Stomach (tissue), 9 donors: ENCODE results near the gene SLC6A20. TPM values are rescaled to one million over a fixed set of nuclear protein-coding genes. Genes with fewer than 3 reads are reported as not detected.

Source experiments
- DNase-seq, 2 donors: peaks; one replicate each; pipeline versions ENCODE4 v3.0.0 to v3.0.0-alpha.2; 2013 to 2019
- H3K27ac ChIP-seq, 5 donors: fragments of 200-600 bp in 4 of 5; sonication (generic) in 4 of 5; one replicate each; pipeline ENCODE4 v1.5.1; 2013 to 2019; ENCODE audit warnings: mild to moderate bottlenecking in 1 of 5, moderate library complexity in 1 of 5
- H3K27me3 ChIP-seq, 3 donors: fragments of 200-600 bp; sonication (generic); one replicate each; pipeline ENCODE4 v1.5.1; 2017 to 2019; ENCODE audit warnings: mixed run types in 1 of 3
- H3K36me3 ChIP-seq, 4 donors: fragments of 200-600 bp; sonication (generic); 1 replicate in 3 of 4; 2 replicates in 1 of 4; pipeline ENCODE4 v1.5.1; 2016 to 2019
- H3K4me1 ChIP-seq, 4 donors: fragments of 200-600 bp; sonication (generic); one replicate each; pipeline ENCODE4 v1.5.1; 2016 to 2019
- H3K4me3 ChIP-seq, 4 donors: fragments of 200-600 bp; sonication (generic) in 3 of 4; one replicate each; pipeline ENCODE4 v1.5.1; 2016 to 2019; ENCODE audit warnings: mild to moderate bottlenecking in 1 of 4
- H3K9me3 ChIP-seq, 4 donors: fragments of 200-600 bp; sonication (generic); one replicate each; pipeline ENCODE4 v1.5.1; 2016 to 2019
- EP300 ChIP-seq: sonication (generic); formaldehyde crosslinking; IDR thresholded peaks from one replicate; pipeline ENCODE4 v1.6.1; 2017; ENCODE audit warnings: antibody characterized with exemption
- POLR2A ChIP-seq, 4 donors: fragments of 450-650 bp; IDR thresholded peaks; one replicate each; pipeline ENCODE4 v1.6.1; 2016; ENCODE audit warnings: antibody characterized with exemption in 4 of 4, control low read depth in 2 of 4, mild to moderate bottlenecking in 1 of 4, moderate library complexity in 1 of 4
- POLR2AphosphoS5 ChIP-seq, 3 donors: sonication (generic); formaldehyde crosslinking; IDR thresholded peaks; one replicate each; pipeline ENCODE4 v1.6.1; 2016; ENCODE audit warnings: antibody characterized with exemption in 3 of 3
- WGBS, 5 donors: extraction: QIAGEN DNeasy Blood & Tissue Kit in 3 of 5; methylation state at CpG; one replicate each; pipeline versions ENCODE4 v1.1.5 to v1.1.7; 2013 to 2018; 5-methylcytosine and 5-hydroxymethylcytosine counted together
- intact Hi-C: fragments of 100-400 bp; cut with DNase I; formaldehyde crosslinking; loops from one replicate; pipeline ENCODE4 v1.15.1; 2023; ENCODE audit warnings: low total_unique reads
- polyA plus RNA-seq, 3 donors: library from polyadenylated mRNA; stranded (reverse); fragments of 200-250 nt; gene quantifications; one replicate each; pipeline ENCODE4 v1.2.3, GENCODE V29; 2013
- total RNA-seq, 5 donors: library from RNA; depleted of rRNA; stranded (reverse); fragments of >200 nt; gene quantifications; one replicate each; pipeline versions ENCODE4 v1.1.0 to v1.2.3, GENCODE V29; 2014 to 2016
- TF ChIP-seq, protein P1 (sequence below), 7 experiments: fragments of 450-650 bp in 4 of 7; fragments of 200-600 bp in 3 of 7; sonication (generic) in 3 of 7; IDR thresholded peaks; one replicate each; pipeline ENCODE4 v1.5.1; 2016 to 2019; ENCODE audit warnings: antibody characterized with exemption in 7 of 7, control low read depth in 2 of 7, mild to moderate bottlenecking in 1 of 7
- donor health status: healthy with polysubstance abuse.
- donor health status: Bipolar disorder and iron deficiency.
- donor health status: healthy.

Gene SLC6A20
- total and polyA plus RNA-seq, 8 donors = 0.10 to 2.6 (median 0.58) TPM; not detected in 3

DNA sequence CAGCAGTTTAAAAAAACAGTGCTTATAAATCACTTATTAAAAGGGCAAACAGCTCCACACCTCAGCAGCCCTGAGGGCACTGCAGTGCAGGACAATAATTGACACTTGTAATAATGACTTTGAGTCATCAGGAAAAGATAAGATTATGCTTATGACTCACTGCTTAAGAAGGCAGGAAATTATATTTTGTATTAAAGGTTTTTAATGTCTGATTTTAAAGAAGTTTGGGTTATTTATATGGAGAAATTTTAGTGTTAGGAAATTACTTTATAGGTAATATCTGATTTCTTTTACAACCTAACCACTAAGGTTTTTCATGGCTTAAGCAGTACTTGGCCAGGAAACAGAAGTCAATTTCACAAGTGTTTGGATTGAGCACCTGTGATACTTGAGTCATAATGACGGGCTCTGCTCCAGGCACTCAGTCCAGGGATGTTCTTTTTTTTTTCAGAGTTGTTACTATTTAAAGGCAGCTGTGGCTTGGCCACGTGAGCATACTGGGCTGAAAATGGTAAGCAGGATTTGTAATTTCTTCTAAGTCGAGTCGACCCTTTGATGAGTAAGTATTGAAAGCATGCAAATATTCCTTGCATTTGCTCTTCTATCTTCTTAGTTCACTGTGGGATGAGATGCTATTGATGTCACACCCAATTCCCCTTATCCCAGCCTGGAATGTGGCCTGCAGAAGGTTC, 21.6 kb upstream of the SLC6A20 start:
- intact Hi-C loops = no loop called here
- DNase-seq = peak; percentile 57 to 58
- 10 to 20% (median 15%) methylated on average over 4 of the region's 4 CpGs for WGBS, 5 donors
- Histone ChIP-seq H3K9me3 (peaks cover 0 to 6% (median 0%) of the 10 kb centered on the region in 4 donors), H3K36me3 (peaks cover 0 to 30% (median 23%) of the 10 kb centered on the region in 4 donors), H3K27me3 (no peaks in the 10 kb centered on the region), H3K4me3 (no peak overlapping the region), H3K27ac (peak overlapping the region; percentile 22 to 71 (median 66)), H3K4me1 (peaks cover 0 to 36% (median 15%) of the 10 kb centered on the region in 4 donors)
- TF ChIP-seq, protein P1, sequence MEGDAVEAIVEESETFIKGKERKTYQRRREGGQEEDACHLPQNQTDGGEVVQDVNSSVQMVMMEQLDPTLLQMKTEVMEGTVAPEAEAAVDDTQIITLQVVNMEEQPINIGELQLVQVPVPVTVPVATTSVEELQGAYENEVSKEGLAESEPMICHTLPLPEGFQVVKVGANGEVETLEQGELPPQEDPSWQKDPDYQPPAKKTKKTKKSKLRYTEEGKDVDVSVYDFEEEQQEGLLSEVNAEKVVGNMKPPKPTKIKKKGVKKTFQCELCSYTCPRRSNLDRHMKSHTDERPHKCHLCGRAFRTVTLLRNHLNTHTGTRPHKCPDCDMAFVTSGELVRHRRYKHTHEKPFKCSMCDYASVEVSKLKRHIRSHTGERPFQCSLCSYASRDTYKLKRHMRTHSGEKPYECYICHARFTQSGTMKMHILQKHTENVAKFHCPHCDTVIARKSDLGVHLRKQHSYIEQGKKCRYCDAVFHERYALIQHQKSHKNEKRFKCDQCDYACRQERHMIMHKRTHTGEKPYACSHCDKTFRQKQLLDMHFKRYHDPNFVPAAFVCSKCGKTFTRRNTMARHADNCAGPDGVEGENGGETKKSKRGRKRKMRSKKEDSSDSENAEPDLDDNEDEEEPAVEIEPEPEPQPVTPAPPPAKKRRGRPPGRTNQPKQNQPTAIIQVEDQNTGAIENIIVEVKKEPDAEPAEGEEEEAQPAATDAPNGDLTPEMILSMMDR (IDR thresholded peaks at IDR 0.05) = no peak
- TF ChIP-seq POLR2AphosphoS5 (IDR thresholded peaks at IDR 0.05) (peak; percentile 33 to 57 (median 35)), POLR2A (IDR thresholded peaks at IDR 0.05) (no peak), EP300 (no peak)

DNA sequence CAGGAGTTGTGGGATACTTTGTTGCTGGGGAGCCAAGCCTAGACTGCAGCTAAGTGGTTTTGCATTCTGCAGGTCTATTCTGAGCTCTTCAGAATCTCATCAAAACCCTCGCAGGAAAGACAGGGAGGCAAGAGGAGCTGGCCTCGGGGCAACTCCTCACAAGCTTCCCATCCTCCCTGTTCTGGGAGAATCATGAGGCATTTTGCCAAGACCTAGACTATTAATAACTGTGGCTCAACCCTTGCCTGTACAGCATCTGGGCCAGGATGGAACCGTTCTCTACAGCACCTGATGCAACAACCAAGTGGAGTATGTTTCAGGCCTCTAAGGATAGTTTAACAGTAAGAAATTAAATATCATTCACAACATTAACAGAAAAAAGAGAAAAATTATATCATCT, 20.2 kb upstream of the SLC6A20 start:
- H3K36me3 ChIP-seq = peaks cover 0 to 16% (median 8%) of the 10 kb centered on the region in 4 donors
- no peak overlapping the region for H3K4me3 ChIP-seq
- TF ChIP-seq POLR2A (IDR thresholded peaks at IDR 0.05) = no peak
- TF ChIP-seq, protein P1 (IDR thresholded peaks at IDR 0.05) = no peak
- TF ChIP-seq EP300 = no peak
- no peak for TF ChIP-seq POLR2AphosphoS5 (IDR thresholded peaks at IDR 0.05)
- no peak for DNase-seq
- no peaks in the 10 kb centered on the region for H3K27me3 ChIP-seq
- intact Hi-C loops = no loop called here
- peaks cover 0 to 6% (median 0%) of the 10 kb centered on the region in 4 donors for H3K9me3 ChIP-seq
- 43 to 92% (median 80%) methylated on average over 3 of the region's 3 CpGs for WGBS, 5 donors
- H3K4me1 ChIP-seq = peaks cover 0 to 36% (median 15%) of the 10 kb centered on the region in 4 donors
- peak overlapping the region in 2 of 5 donors; percentile 0 to 71 for H3K27ac ChIP-seq

GRCh38 chr3:45814322-45814721, 18.0 kb upstream of the SLC6A20 start:
- Histone ChIP-seq H3K4me3 (no peak overlapping the region), H3K27ac (no peak overlapping the region), H3K9me3 (peaks cover 0 to 6% (median 0%) of the 10 kb centered on the region in 4 donors), H3K4me1 (peaks cover 0 to 35% (median 15%) of the 10 kb centered on the region in 4 donors), H3K36me3 (peaks cover 0 to 5% (median 1%) of the 10 kb centered on the region in 4 donors), H3K27me3 (no peaks in the 10 kb centered on the region)
- intact Hi-C loops = no loop called here
- TF ChIP-seq POLR2AphosphoS5 (IDR thresholded peaks at IDR 0.05) (no peak), EP300 (no peak), POLR2A (IDR thresholded peaks at IDR 0.05) (no peak)
- TF ChIP-seq, protein P1 (IDR thresholded peaks at IDR 0.05) = no peak
- whole genome bisulfite sequencing, 5 donors = 92 to 98% (median 93%) methylated on average over 4 of the region's 4 CpGs
- no peak for DNase-seq

DNA sequence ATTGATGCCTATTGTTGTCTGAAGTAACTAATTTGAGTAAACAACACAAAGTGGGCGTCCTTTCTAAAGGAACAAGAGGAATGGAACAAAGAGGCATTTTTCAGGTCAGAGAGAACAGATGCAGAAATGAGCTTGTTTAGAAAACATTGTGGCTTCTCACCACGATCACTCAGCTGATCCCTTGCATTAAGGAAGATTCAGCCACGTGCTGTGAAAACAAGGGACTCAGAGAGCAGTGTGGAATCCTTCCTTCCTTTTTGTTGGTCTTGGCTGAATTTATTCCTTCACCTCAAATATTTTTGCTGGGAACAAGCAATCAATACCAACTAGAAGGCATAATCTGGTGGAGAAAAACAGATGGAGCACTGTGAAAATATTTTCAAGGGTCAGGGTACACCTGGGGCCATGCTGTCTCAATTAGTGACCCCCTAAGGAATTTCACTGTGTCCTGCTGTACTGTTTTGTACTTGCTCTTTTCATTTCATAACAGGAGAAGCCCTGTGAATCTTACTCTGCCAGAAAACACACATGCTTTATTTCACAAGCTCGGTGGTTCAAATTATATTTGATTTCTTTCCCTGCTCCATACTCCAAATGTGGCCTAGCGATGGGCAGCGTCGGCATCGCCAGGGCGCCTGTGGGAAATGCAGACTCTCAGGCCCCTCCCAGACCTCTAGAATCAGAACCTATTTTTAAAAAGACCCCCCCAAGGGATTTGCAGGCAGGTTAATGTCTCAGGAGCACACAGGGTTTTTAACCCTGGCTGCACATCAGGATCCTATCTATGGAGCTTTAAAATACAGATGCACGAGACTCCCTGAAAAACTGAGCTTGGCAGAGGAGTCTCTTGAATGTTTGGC, 11.6 kb upstream of the SLC6A20 start:
- peaks cover 0 to 14% (median 0%) of the 10 kb centered on the region in 4 donors for H3K4me1 ChIP-seq
- H3K4me3 ChIP-seq = no peak overlapping the region
- no peaks in the 10 kb centered on the region for H3K27me3 ChIP-seq
- 75 to 83% (median 82%) methylated on average over 10 of the region's 10 CpGs for WGBS, 5 donors
- no peak for TF ChIP-seq EP300
- TF ChIP-seq POLR2AphosphoS5 (IDR thresholded peaks at IDR 0.05) = no peak
- TF ChIP-seq POLR2A (IDR thresholded peaks at IDR 0.05) = no peak
- TF ChIP-seq, protein P1 (IDR thresholded peaks at IDR 0.05) = no peak
- no peaks in the 10 kb centered on the region for H3K9me3 ChIP-seq
- peak overlapping the region in 1 of 5 donors; percentile 63 for H3K27ac ChIP-seq
- H3K36me3 ChIP-seq = peaks cover 0 to under 1% (median 0%) of the 10 kb centered on the region in 4 donors
- intact Hi-C loops = no loop called here
- DNase-seq = no peak
